NCI-H1694 (cell line): Measurements from ENCODE around the gene PLXNA2.

Experiments
- DNase-seq: peaks from one replicate; lab custom pipeline; 2025; lab: John Stamatoyannopoulos, UW

PLXNA2 gene

DNA sequence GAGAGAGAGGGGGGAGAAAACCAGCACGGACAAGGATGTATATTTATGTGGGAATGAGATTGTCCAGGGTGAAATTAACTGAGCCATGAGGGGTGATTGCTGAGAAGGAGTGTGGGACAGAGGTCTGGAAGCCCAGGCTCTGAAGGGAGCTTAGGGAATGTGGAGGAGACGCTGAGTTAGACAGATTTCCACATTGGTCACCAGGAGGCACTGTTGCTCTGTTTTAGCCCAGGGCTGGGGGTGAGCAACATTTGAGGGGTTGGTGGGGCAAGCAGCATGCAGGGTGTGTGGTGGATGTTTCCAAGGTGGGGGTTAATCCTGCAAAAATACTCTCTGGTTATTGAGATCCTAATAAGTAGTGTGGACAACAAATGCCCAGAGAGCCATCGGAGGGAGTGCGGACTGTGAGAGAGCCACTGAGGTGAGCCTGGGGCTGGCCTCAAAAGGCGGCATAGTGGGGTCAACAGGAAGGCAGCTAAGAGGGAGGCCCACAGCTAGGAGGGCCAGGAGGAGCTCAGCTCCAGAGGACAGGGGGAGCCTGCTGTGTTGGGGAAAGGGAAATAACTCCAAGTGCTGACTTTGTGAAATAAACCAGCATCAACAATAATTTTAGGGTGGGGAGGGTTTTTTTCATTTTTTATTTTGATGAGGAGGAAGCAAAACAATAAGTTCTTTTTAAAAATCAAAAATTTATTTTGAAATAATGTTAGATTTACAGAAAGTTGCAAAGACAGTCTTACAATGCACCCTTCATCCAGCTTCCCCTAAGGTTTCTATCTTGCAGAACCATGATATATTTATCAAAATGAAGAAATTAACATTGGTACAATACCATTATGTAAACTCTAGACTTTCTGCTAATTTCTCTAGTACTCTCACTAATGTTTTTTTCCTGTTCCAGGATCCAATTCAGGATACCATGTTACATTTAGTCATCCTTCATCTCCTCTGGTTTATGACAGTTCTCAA lies 250.4 kb downstream of the PLXNA2 start:
- peak; percentile 20 for DNase-seq

DNA sequence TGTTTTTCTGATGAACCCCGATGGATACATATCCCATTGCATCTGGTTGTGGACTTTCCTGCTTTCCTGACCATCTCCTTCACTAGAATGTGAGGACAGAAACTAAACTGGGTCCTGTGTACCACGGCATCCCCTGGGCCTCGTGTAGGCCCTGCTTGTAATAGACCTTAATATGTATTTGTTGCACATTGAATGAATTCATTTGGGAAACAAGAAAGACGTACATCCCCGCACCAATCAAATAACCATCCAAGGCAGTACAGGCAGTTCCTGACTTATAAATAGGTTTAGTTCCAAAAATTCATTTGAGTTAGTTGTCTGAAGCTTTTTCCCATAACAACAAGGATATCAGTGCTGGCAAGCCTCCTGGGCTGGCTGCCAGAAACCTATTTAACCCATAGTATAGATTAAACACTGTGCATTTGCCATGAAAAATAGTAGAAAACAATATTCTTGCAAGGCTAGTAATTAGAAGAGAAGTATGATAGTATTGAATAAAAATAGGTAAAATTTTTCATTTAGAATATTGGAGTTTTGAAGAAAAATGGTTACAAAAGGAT lies 251.4 kb downstream of the PLXNA2 start:
- DNase-seq = peak; percentile 39

DNA sequence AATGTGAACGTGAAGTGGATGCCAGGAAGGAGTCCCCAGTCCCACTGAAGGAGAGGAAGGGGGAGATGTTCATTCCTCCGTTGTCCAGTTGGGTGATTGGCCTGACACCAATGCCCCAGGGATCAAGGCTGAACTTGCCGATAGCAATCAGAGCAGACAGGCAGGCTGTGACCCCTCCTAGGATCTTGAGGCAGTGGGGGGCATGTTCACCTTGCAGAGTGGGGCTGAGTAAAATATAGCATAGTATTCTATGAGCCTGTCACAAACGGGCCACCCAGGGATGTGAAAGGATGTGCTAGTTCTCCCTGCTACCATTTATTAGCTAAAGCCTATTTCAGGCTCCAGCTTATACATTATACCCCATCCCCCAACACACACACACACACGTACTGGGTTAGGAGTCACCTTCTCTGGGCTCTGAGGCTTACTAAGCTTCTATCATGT lies 252.6 kb downstream of the PLXNA2 start:
- no peak for DNase-seq

DNA sequence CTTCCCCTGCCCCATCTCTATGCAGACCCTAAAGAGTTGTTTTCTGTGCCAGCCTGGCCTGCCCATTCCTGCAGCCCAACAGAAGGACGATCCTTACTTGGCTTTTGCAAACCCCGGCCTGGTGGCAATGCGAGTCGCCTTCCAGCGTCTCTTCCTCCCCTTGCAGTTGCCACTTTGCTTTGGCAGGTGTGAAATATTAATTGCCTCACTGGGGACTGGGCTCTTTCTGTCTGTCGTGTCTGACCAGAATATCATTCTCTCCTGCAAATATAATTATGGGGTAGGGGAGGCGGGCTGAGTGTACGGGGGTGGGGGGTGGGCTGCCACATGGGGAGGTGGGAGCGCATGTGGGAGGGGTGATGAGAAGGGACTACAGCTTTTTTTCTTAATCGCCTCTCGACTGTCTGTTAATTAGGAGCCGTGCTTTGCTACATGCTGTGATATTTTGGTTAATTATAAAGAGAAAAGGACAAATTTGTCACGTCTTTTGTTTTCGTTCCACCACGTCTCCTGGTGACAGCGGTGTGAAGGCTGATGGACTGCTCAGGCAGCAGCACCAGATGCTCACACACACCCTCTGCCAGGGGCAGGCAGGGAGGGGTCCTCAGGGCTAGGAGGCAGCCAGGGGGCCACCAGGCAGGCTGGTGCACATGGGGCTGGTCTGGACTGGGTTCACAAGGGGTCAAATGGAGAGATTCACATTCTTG lies 253.2 kb downstream of the PLXNA2 start:
- no peak for DNase-seq

DNA sequence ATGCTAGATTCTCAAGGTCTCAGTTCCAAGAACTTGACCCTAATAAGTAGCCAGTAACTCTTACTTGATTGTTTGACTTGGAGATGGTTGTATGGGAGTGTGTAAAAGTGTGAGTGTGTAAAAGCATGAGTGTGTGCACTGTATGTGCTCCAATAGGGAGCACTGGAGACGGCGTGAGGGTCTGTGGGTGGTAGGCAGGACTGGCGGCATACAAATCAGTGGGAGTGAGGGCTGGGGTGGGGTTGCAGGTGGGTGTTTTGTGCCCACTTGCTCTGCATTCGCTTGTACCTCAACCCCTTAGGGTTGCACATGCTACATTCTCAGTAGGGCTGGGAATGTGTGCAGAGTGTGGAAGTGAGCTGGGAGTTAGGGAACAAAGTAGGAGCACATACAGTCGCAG lies 253.7 kb downstream of the PLXNA2 start:
- no peak for DNase-seq

DNA sequence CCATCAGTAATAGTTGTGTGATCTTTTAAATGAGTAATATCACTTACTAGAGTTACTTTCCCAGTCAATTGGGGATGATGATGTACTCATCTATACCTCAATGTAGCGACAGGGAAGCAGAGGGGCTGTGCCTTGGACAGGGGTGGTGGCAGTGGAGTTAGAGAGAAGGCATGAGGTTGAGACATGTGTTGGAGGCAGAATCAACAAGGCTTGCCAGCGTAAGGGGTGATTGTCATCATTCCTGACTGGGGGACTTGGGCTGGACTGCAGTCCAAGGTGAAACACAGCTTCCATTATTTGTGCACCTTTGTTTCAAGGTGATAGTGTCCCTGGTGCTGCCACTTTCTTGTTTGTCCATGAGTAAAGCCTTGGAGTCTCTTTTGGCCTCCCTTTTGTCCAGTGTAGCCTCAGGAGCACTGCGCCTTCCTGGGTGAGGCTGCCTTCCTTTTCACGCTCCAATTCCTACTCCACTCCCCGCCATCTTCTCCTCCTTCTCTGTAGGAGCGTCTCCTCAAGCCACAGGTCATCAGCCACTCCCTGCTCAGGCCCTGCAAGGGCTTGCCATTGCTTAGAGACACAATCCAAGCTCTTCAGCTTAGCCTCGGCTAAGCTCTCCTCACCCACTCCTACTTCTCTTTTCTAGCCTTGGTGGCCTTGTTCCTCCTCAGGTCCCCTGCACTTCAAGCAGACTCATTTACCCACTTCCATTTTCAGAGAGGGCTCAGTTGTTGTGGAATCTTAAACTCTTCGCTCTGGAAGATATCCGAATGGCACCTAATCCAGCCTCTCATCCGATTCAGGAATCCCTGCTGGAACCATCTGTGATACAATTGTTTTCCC lies 255.6 kb downstream of the PLXNA2 start:
- no peak for DNase-seq

DNA sequence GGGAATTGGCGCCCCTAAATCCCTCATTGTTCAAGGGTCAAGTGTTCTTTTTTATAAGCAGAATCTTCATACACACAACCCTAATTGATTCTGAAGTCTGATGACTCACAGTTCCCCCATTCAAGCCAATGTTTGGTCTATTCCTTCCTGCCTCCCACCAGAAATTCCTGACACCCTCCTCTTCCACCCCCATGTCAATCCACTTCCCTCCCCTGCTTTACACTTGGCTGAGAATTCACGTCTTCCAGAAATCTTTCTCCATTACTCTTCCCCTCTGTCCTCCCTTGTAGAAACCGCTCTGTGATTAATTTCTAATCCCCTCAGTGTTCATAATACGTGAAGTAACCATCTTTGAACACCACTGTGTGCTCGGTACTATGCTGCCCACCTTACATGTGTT lies 257.0 kb downstream of the PLXNA2 start:
- no peak for DNase-seq

DNA sequence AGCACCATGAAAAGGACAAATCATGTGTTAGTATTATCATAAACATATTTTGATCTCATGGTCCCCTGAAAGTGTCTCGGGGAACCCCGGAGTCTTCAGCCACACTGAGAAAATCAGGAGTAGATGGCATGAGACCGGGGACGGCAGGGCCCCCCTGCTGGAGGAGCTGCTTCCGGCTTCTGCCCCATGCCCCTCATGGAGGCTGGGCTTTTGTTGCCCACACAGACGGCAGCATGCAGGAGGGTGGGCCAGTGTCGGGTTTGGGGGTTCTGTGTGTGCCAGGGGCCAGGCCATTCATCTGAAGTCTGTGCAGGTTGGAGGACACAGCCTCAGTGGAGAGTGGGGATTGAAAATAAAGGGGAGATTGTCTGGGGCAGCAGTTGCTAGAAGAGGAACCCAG lies 258.2 kb downstream of the PLXNA2 start:
- DNase-seq = no peak

DNA sequence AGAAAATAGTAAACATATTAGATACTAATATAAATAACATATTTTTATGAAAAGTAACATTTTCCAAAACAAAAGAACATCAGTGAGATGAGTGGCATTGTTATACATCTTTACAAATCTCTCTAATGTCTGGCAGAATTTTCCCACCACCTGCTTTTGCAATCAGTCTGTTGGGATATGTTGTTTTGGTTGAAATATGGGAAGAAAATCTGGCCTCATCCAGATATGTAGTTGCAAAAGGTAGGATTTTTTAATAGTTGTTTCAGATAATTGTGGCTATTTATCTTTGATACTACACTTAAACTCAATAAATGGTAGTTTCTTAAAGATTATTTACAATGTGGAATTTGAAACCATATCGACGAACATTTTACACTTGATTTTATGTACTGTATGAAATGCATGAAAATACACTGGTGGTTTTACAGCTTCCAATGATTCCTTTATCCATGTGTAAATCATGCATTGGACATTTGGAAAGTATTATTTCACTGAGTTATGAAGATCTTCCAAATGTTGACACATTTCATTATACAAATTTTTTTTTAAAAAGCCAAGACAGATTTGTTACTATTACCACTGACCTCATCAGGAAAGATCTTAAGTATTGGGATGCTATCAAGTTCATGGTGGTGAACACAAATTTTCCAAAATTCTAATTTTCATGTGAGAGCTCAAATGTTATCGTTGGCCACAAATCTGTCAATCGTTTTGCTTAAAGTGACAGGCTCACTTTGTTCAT lies 259.2 kb downstream of the PLXNA2 start:
- DNase-seq = no peak

DNA sequence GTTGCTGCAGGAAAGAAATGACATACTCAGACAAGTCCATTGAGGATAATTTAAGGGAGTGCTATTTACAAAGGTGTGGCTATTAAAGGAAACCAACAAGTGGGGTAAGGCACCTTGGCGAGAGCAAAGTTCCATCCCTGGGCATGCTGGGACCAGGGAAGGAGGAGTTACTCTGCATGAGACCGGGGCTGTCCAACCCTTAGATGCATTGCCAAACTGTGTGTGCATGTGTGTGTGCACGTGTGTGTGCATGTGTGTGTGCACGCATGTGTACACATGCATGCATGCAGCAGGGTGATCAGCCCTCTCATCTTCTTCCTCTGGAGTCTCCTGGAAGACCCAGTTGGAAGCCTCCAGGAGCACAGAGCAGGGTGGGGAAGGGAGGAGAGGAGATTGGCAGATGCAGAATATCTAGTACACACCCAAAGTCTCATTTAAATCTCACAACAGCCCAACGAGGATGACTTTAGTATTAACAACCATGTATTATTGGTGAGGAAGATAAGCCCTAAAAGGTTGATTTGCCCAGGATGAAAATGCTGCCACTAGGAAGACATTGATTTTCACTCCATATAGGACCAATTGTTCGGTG lies 261.0 kb downstream of the PLXNA2 start:
- no peak for DNase-seq

DNA sequence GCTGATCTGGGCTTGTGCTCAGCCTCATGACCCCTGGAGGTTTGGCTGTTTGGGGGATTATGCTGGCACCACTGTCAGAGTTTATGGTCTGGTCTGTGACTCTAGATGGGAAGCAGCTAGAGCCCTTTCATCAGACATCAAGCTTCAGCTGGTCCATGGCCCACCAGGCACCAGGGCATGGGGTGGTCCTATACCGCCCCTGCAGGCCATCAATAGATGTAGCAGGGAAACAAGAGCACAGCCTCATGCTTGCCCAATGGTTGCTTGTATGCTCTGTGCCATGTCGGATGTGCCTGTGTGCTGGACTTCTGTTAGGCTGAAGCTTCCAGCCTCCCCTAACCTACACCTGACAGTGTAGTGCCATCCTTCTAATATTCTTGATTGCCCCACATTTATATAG lies 262.2 kb downstream of the PLXNA2 start:
- peak; percentile 32 for DNase-seq

DNA sequence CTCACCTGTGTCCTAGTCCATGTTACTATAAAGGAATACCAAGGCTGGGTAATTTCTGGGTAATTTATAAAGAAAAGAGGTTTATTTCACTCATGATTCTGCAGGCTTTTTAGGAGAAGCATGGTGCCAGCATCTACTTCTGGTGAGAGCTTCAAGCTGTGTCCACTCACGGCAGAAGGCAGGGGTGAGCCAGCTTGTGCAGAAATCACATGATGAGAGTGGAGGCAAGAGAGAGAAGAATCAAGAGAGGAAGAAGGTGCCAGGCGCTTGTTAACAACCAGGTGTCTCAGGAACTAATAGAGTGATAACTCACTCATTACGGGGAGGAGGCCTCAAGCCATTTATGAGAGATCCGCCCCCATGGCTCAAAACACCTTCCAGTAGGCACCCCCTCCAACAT lies 265.7 kb downstream of the PLXNA2 start:
- DNase-seq = no peak

DNA sequence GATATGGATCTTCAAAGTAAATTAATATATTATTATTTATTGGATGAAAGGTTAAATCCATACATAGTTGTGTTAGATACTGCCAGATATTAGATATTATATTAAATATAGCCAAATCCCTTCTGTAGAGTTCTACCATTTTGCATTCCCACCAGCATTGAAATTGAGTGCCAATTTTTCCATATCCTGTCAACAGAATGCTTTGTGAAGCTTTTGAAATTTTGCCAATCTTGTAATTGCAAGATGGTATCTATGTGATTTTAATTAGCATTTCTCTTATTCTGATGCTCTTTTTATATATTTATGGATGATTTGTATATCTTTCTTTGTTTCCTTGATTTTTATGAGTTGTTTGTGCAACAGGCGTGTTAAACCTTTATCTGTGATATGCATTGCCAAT lies 266.3 kb downstream of the PLXNA2 start:
- no peak for DNase-seq

DNA sequence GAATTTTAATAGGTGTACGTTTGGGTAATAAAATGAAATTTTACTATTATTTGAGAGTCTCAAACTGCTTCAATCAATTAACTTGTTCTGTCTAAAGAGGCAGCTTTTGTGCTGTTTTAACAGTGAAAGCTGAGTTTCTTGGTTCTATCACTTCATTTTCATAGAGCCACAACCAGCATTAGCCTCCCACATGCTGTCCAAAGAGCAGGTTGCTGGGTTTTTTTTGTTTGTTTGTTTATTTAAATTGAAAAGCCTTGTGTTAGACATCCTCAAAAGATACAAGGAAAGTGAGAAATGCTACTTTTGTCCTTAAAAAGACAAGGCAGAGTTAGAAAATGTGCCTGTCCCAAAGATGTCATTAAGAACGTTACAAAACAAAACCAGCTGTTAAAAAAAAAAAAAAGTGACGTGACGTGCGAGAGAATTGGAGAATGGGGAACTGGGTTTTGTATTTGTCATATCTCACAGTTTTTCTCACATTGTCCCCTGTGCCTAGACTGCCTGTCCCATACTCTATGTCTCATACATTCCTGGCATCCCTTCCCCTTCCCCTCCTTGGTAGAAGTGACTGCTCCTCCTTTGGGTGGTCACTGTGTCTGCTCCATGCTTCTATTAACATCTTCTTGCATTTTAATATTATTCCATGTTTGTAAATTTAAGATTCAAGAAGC lies 270.2 kb downstream of the PLXNA2 start:
- no peak for DNase-seq

DNA sequence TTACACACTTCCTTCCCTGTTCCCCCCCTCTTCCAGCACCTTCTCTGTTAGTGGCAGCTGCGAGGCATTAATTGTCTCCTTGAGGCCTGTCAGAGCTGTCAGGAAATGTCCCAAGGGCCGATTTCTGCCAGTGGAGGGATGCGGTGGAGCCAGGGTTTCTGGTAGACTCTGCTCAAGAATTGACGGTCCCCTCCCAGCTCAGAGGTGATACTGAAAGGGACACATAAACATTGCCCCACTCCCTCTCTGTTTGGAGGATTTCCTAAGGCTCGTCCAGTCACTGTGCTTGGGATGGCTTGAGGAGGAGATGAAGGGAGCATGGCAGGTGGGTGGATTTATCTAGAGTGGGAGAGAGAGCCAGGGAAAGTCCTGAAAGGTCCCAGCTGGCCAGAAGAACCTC lies 271.8 kb downstream of the PLXNA2 start:
- no peak for DNase-seq
